Esophagus squamous epithelium (tissue), 5 donors: ENCODE measurements around the gene COX15. TPM values are rescaled to one million over a fixed set of nuclear protein-coding genes. Genes with fewer than 3 reads are reported as not detected.
A peak's percentile ranks its signal among the peaks of the same experiment; 100 is the strongest.

Experiments used
- DNase-seq: peaks from one replicate; lab custom pipeline; 2025; lab: John Stamatoyannopoulos, UW
- H3K27ac ChIP-seq, 4 donors: fragments of 200-600 bp; sonication (generic); one replicate each; pipeline ENCODE4 v1.5.1; 2016 to 2019; ENCODE audit warnings: mild to moderate bottlenecking in 1 of 4
- H3K27me3 ChIP-seq, 4 donors: fragments of 200-600 bp; sonication (generic); 1 replicate in 3 of 4; 2 replicates in 1 of 4; pipeline versions ENCODE4 v1.5.1 to v1.6.0; 2017 to 2021; ENCODE audit warnings: antibody characterized with exemption in 1 of 4
- H3K36me3 ChIP-seq, 3 donors: fragments of 200-600 bp; sonication (generic); one replicate each; pipeline ENCODE4 v1.5.1; 2016 to 2019
- H3K4me1 ChIP-seq, 3 donors: fragments of 200-600 bp; sonication (generic); one replicate each; pipeline ENCODE4 v1.5.1; 2017 to 2019
- H3K4me3 ChIP-seq, 4 donors: fragments of 200-600 bp; sonication (generic); 1 replicate in 3 of 4; 2 replicates in 1 of 4; pipeline ENCODE4 v1.5.1; 2016 to 2019; ENCODE audit warnings: mild to moderate bottlenecking in 2 of 4, moderate library complexity in 1 of 4
- H3K9me3 ChIP-seq, 3 donors: fragments of 200-600 bp; sonication (generic); one replicate each; pipeline ENCODE4 v1.5.1; 2016 to 2019
- CTCF ChIP-seq, 6 experiments: fragments of 450-650 bp in 4 of 6; fragments of 200-600 bp in 2 of 6; sonication (generic) in 2 of 6; IDR thresholded peaks; one replicate each; pipeline ENCODE4 v1.5.1; 2016 to 2019; ENCODE audit warnings: antibody characterized with exemption in 6 of 6, mild to moderate bottlenecking in 4 of 6, moderate library complexity in 4 of 6
- POLR2A ChIP-seq, 4 donors: fragments of 450-650 bp; IDR thresholded peaks; one replicate each; pipeline ENCODE4 v1.6.1; 2017; ENCODE audit warnings: antibody characterized with exemption in 4 of 4, mild to moderate bottlenecking in 4 of 4, moderate library complexity in 3 of 4
- WGBS, 2 donors: methylation state at CpG; one replicate each; pipeline ENCODE4 v1.1.5; 2018; 5-methylcytosine and 5-hydroxymethylcytosine counted together
- intact Hi-C: fragments of 100-400 bp; cut with DNase I; formaldehyde crosslinking; loops from one replicate; pipeline ENCODE4 v1.15.0; 2022
- total RNA-seq, 4 donors: library from RNA; depleted of rRNA; stranded (reverse); fragments of >200 nt; gene quantifications; one replicate each; pipeline ENCODE4 v1.1.0, GENCODE V29; 2016
- donor health status: DM: yes; HTN: yes; CAD: no.

COX15 gene
- total RNA-seq, 4 donors from 2014 or later, result 17.2 to 38.4 (median 18.1) TPM

- intact Hi-C loops, result no loop called here
- Histone ChIP-seq H3K4me3 (no peak overlapping the region), H3K36me3 (peaks cover 0 to 27% (median 6%) of the 10 kb centered on the region in 3 donors), H3K27ac (peak overlapping the region in 3 of 4 donors; percentile 72 to 86 (median 80)), H3K27me3 (no peaks in the 10 kb centered on the region), H3K9me3 (no peaks in the 10 kb centered on the region), H3K4me1 (peaks cover 11 to 64% (median 37%) of the 10 kb centered on the region in 3 donors)
- DNase-seq, result no peak
- WGBS, 2 donors, result 25 to 44% methylated on average over 1 of the region's 1 CpG
- TF ChIP-seq CTCF (IDR thresholded peaks at IDR 0.05) (peak in 4 of 6 experiments; percentile 14 to 66 (median 41)), POLR2A (IDR thresholded peaks at IDR 0.05) (no peak)
Observed at GRCh38 chr10:99682752-99683151, 49.2 kb downstream of the COX15 start.

Other genes starting within 250 kb of the COX15 start
- gene NKX2-3, start 199.2 kb downstream of the COX15 start, total RNA-seq, result under 1 TPM in 2 of 4 donors, not detected in 2; 0.19 to 0.40 TPM
- 10 to 100 TPM; 13.8 to 38.0 (median 31.6) TPM for gene SLC25A28, start 111.7 kb downstream of the COX15 start, total RNA-seq
- gene ENTPD7, start 72.6 kb downstream of the COX15 start, total RNA-seq, result 10 to 100 TPM in 3 of 4 donors, 1 to 10 TPM in 1; 9.0 to 31.7 (median 16.5) TPM
- gene CUTC, start 107 bp upstream of the COX15 start, total RNA-seq, result 10 to 100 TPM in 3 of 4 donors, 1 to 10 TPM in 1; 6.7 to 29.0 (median 18.9) TPM
- 1 to 10 TPM in 2 of 4 donors, under 1 TPM in 2; 0.61 to 2.2 (median 1.1) TPM for gene ABCC2, start 50.5 kb upstream of the COX15 start, total RNA-seq